GM12892 (cell line): Measurements from ENCODE around the gene ZNF473.

Experiments used
- POLR2A ChIP-seq: IDR thresholded peaks from 2 replicates; pipeline ENCODE4 v1.6.1; 2011; ENCODE audit warnings: low read depth, low read length, control low read depth
- POLR2AphosphoS5 ChIP-seq: IDR thresholded peaks from 2 replicates; pipeline ENCODE4 v1.6.1; 2011; ENCODE audit warnings: low read depth, low read length, control low read depth
- TAF1 ChIP-seq: IDR thresholded peaks from 2 replicates; pipeline ENCODE4 v1.6.1; 2011; ENCODE audit warnings: low read depth, mild to moderate bottlenecking, control low read depth, low read length, borderline replicate concordance

DNA sequence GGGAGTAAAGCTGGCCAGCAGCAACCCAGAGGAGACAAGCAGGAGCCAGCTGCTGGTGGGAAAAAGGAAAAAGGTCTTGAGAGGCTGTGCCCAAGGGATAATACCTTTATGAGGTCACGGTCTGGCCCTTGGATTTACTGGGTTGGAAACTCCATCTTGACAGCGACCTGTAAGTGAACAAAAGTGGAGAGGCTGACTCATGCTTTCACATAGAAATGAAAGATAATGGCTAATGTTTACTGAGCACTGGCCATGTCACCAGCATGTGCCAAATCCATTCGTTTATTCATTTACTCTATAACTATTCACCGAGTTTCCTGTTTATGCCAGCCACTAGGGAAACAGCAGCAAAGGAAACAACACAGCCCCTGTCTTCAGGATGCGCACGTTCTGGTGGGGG lies 5.3 kb upstream of the ZNF473 start:
- no peak for TF ChIP-seq TAF1
- no peak for TF ChIP-seq POLR2AphosphoS5
- TF ChIP-seq POLR2A: no peak
